Upper lobe of right lung (tissue), 1 donor: ENCODE measurements around the gene MICU1. TPM values are rescaled to one million over a fixed set of nuclear protein-coding genes. Genes with fewer than 3 reads are reported as not detected.
"Not testable (repeated sequence)": the region's sequence is repeated elsewhere in the genome, so short reads cannot be mapped to it uniquely, and the experiment has no call there.

ENCODE experiments used
- ATAC-seq: fragments of 200-7000 bp; cut with Tn5 transposase; one replicate; pipeline ENCODE4 v1.9.1; 2020; ENCODE audit warnings: mild to moderate bottlenecking, moderate library complexity
- DNase-seq: peaks from one replicate; pipeline ENCODE4 v3.0.0-alpha.2; 2020
- H3K27ac ChIP-seq: fragments of 200-600 bp; one replicate; pipeline ENCODE4 v1.8.0; 2022
- H3K27me3 ChIP-seq: fragments of 200-600 bp; one replicate; pipeline ENCODE4 v1.8.0; 2022; ENCODE audit warnings: mild to moderate bottlenecking
- H3K36me3 ChIP-seq: fragments of 200-600 bp; one replicate; pipeline ENCODE4 v1.8.0; 2022
- H3K4me1 ChIP-seq: fragments of 200-600 bp; one replicate; pipeline ENCODE4 v1.8.0; 2022
- H3K4me3 ChIP-seq: fragments of 200-600 bp; one replicate; pipeline ENCODE4 v1.8.0; 2022; ENCODE audit warnings: mild to moderate bottlenecking
- H3K9me3 ChIP-seq: fragments of 200-600 bp; one replicate; pipeline ENCODE4 v1.8.0; 2022
- intact Hi-C: fragments of 100-400 bp; cut with DNase I; formaldehyde crosslinking; loops from one replicate; pipeline ENCODE4 v1.11.0; 2022
- total RNA-seq: library from RNA; stranded (reverse); fragmentation: NEBNext Ultra II Directional; extraction: Animal tissue kit (Norgen Biotek cat#: 25700); gene quantifications from one replicate; pipeline ENCODE4 v1.2.1, GENCODE V29; 2021
- TF ChIP-seq, protein P1 (sequence below): fragments of 200-600 bp; IDR thresholded peaks from one replicate; pipeline ENCODE4 v1.8.0; 2022; ENCODE audit warnings: antibody characterized with exemption
- donor health status: DM: no; HTN: yes; CAD: no; lungs with severe emphysema.

MICU1 gene
- total RNA-seq, 1 donor from 2014 or later, result 52.2 TPM

DNA sequence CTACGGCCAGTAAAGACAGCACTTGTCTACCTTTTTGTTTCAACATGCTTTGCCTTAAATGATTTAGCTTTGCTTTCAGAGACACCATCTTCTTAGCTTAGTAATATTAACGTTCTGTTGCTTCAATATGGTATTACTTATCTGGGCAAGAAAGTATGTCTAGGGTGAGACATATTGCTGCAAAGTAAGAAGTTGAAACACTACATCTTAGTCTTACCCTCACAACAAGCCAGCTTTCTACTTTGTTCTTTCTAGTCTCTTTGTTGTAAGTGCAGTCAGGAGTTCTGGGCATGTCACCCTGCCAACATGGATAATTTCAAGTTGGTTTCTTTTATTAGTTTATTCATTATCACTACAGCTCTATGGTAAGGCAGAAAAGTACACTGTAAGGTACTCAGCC is 148.4 kb downstream of the MICU1 start:
- H3K36me3 ChIP-seq, result peaks cover 30% of the 10 kb centered on the region
- no peak overlapping the region for H3K27ac ChIP-seq
- H3K4me3 ChIP-seq, result no peak overlapping the region
- TF ChIP-seq, protein P1, sequence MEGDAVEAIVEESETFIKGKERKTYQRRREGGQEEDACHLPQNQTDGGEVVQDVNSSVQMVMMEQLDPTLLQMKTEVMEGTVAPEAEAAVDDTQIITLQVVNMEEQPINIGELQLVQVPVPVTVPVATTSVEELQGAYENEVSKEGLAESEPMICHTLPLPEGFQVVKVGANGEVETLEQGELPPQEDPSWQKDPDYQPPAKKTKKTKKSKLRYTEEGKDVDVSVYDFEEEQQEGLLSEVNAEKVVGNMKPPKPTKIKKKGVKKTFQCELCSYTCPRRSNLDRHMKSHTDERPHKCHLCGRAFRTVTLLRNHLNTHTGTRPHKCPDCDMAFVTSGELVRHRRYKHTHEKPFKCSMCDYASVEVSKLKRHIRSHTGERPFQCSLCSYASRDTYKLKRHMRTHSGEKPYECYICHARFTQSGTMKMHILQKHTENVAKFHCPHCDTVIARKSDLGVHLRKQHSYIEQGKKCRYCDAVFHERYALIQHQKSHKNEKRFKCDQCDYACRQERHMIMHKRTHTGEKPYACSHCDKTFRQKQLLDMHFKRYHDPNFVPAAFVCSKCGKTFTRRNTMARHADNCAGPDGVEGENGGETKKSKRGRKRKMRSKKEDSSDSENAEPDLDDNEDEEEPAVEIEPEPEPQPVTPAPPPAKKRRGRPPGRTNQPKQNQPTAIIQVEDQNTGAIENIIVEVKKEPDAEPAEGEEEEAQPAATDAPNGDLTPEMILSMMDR, result no peak
- no peaks in the 10 kb centered on the region for H3K9me3 ChIP-seq
- no peak for DNase-seq
- H3K4me1 ChIP-seq, result no peaks in the 10 kb centered on the region
- intact Hi-C loops, result no loop called here
- H3K27me3 ChIP-seq, result no peaks in the 10 kb centered on the region
- ATAC-seq, result no peak

DNA sequence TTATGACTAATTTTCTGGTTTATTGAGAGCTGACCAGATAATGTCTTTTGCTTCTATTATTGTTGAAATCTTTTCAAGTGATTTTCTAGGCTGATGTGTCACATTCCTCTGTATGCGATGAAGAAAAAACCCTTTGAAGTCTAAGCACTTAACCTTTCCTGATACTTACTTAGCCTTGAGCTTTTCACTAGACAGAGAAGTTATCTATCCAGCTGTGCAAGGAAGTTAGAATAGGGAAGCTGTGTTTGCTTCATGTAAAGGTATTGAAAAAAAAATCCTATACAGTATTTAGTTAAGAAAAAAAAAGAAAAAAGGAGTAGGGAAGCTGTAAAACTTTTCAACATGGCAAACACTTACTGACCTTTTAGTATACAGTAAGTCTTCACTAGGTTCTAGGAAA is 153.6 kb downstream of the MICU1 start:
- no peak overlapping the region for H3K4me3 ChIP-seq
- intact Hi-C loops, result no loop called here
- no peak overlapping the region for H3K27ac ChIP-seq
- no peaks in the 10 kb centered on the region for H3K4me1 ChIP-seq
- DNase-seq (no peak), ATAC-seq (no peak)
- no peaks in the 10 kb centered on the region for H3K9me3 ChIP-seq
- no peaks in the 10 kb centered on the region for H3K27me3 ChIP-seq
- H3K36me3 ChIP-seq, result peaks cover 34% of the 10 kb centered on the region
- TF ChIP-seq, protein P1, result no peak

DNA sequence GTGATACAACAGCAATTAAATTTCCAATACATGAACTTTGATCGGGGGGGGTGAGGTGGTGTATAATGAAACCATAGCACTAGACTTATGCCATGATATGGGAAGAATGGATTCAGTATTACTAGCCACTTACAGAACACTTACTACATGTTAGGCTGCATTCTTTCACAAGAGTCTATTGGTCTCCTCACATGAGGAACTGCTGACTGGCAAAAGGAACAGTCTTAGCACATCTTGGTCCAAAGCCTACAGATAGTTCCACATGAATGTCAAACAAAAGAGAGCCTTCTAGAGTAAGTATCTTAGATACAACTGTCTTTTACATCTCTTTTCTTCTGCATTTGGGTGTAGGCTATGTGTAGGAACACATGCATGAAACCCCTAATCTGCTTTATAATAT is 155.2 kb downstream of the MICU1 start:
- intact Hi-C loops, result no loop called here
- H3K9me3 ChIP-seq, result no peaks in the 10 kb centered on the region
- TF ChIP-seq, protein P1, result no peak
- DNase-seq (no peak), ATAC-seq (peak; percentile 91)
- H3K27ac ChIP-seq, result no peak overlapping the region
- peaks cover 20% of the 10 kb centered on the region for H3K36me3 ChIP-seq
- no peaks in the 10 kb centered on the region for H3K4me1 ChIP-seq
- no peak overlapping the region for H3K4me3 ChIP-seq
- no peaks in the 10 kb centered on the region for H3K27me3 ChIP-seq

DNA sequence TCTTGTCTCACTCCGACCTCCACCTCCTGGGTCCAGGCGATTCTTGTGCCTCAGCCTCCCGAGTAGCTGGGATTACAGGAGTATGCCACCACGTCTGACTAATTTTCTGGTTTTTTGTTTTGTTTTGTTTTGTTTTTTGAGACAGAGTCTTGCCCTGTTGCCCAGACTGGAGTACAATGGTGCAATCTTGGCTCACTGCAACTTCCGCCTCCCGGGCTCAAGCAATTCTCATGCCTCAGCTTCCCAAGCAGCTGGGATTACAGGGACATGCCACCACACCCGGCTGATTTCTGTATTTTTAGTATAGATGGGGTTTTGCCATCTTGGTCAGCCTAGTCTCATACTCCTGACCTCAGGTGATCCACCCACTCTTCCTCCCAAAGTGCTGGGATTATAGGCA is 158.8 kb downstream of the MICU1 start:
- H3K9me3 ChIP-seq, ATAC-seq, H3K4me3 ChIP-seq, H3K4me1 ChIP-seq, H3K27me3 ChIP-seq, DNase-seq, H3K36me3 ChIP-seq, intact Hi-C loops, H3K27ac ChIP-seq: not testable (repeated sequence)

DNA sequence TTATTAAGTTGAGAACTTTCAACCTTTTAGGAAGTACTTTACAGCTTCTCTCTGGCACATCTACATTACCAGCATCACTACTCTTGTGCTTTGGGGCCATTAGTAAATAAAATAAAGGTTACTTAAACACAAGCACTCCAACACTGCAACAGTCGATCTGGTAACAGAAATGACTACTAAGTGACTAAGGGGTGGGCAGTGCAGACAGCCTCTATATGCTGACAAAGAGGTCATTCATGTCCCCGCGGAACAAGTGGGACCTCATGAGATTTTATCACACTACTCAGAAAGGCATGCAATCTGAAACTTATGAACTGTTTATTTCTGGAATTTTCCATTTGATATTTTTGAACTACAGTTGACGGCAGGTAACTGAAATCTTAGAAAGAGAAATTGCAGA is 159.9 kb downstream of the MICU1 start:
- intact Hi-C loops, result no loop called here
- ATAC-seq (no peak), DNase-seq (no peak)
- H3K27me3 ChIP-seq, result no peaks in the 10 kb centered on the region
- no peaks in the 10 kb centered on the region for H3K9me3 ChIP-seq
- no peaks in the 10 kb centered on the region for H3K4me1 ChIP-seq
- H3K27ac ChIP-seq, result no peak overlapping the region
- H3K36me3 ChIP-seq, result peaks cover 6% of the 10 kb centered on the region
- H3K4me3 ChIP-seq, result no peak overlapping the region
- TF ChIP-seq, protein P1, result no peak

DNA sequence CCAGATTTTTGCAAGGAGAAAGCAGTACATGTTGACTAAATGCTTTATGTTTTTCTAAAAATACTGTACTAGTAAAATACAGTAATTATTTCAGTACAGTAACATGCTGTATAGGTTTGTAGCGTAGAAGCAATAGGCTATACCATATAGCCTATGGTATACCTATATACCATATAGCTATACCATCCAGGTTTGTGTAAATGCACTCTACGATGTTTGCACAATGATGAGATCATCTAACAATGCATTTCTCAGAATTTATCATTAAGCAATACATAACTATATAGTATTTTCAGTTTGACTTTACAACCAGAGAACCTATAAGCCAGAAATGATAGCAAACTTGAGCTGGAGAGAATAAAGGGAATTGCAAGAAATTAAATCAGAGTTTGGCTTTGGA is 161.4 kb downstream of the MICU1 start:
- intact Hi-C loops, result no loop called here
- Histone ChIP-seq H3K4me3 (no peak overlapping the region), H3K4me1 (no peaks in the 10 kb centered on the region), H3K9me3 (no peaks in the 10 kb centered on the region), H3K36me3 (peaks cover 6% of the 10 kb centered on the region), H3K27ac (no peak overlapping the region), H3K27me3 (no peaks in the 10 kb centered on the region)
- TF ChIP-seq, protein P1, result no peak
- ATAC-seq (no peak), DNase-seq (no peak)
